ENCODE data around the gene KDELR1.

KDELR1 gene

DNA sequence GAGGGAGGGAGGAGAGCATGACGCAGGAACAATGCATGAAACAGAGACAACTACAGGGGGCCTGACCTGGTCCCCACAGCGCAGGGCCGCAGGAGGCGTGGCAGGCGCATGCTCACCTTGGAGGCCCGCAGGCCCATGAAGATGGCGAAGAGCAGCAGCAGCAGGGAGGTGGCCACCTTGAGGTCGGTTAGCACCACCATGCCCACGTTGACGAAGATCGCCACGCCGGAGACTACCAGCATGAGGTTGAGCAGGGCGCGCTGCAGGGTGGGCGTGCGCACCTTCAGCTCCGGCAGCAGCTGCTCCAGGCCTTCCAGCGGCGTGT, 49.0 kb downstream of the KDELR1 start:
- no peak for DNase-seq (ENCODE audit: low read depth)

- DNase-seq (ENCODE audit: low read depth), result no peak
Observed at GRCh38 chr19:48341515-48342413, 49.6 kb downstream of the KDELR1 start.

DNA sequence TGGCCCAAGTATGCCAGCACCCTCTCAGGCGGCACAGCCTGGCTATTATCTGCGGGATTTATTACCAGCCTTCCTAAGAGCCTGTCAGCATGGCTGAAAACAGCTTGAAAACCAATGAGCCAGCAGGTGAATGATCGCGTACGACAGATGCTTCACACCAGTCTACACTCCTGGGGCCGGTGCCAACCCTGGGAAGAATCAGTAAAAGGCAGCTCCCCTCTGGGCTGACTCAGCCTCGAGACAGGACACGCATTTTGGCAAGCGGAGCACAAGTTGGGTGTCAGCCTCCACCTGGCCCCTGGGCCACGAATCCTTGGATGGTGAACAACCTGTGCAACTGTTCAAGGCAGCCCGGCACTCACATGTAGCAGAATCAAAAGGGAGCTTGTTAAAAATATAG, 50.4 kb downstream of the KDELR1 start:
- no peak for DNase-seq (ENCODE audit: low read depth)

DNA sequence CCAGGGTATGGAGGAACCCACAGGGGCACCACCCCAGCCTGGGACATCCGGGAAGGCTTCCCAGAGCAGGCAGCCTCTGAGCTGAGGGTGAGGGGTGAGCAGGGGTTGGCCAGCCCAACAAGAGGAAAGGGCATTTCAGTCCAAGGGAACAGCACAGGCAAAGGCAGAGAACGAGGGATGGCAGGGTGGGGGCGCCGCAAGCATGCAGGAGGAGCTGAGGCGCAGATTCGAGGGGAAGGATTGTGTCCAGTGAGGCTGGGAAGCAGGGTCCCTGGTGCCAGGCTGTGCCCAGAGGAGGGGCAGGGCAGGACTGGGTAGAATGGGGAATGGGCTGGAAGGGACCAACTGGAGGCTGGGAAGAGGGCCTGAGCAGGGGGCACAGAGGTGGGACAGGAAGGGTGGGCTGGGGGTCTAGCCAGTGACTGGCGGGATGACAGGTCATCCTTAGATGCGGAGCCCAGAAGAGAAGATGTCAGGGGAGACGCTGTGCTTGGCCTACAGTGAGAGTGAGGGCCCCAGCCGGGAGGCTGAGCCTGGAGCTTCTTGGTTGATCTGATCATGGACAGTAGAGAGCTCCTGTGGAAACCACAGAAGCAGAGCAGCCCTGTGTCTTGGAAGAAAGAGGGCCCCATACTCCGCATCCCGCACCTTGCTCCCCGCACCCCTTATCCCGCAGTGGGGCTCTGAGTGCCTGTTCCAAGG, 52.4 kb downstream of the KDELR1 start:
- no peak for DNase-seq (ENCODE audit: low read depth)

GRCh38 chr19:48338253-48338755, 53.0 kb downstream of the KDELR1 start:
- DNase-seq (ENCODE audit: low read depth), result no peak

DNA sequence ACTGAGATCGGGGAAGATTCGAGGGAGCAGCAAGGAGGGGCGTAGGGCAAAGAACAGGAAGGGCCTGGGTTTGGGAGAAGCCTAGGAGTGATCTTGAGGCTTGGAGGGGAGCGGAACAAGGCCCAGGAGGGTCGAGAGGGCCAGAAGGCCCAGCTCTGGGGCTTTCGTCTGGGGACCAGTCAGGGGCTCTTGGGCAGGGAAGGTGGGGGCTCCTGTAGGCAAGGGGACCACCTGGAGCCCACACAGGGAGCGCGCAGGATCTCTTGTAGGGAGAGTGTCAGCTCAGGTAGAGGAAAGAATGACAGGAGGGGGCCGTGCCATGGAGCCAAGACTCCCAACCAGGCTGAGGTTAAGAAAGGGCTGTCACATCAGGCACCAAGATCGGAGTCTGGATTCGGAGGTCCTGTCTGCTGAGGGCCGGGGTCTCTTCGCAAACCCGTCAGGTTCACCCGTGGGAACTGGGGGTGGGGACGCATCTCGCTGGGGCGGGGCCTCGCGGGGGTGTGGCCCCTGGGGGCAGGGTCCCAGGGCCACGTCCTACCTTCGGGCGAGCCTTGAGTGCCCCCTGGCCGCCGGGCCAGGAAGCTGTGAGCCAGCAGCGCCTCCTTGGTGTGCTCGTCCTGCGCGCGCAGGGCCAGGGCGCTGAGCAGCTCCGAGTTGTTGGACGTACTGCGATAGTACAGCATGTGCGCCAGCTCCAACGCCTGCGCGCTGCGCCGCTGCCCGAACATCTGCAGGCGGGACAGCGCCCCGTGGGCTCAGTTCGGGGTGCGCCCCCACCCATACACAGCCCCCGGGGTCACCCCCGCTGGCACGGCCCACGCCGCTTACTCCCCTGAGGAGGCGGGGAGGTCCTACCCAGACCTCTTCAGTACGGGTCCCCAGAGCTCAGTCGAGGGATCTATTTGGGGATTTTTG, 57.6 kb downstream of the KDELR1 start:
- peak; percentile 67 for DNase-seq (ENCODE audit: low read depth)

- DNase-seq (ENCODE audit: low read depth), result peak; percentile 96
Observed at GRCh38 chr19:48332662-48333466, 58.5 kb downstream of the KDELR1 start.
